Neuron (in vitro differentiated cells): ENCODE results near the gene PABPC3.

Experiments used
- H2AFZ ChIP-seq: one replicate; pipeline ENCODE4 v1.6.1; 2013; ENCODE audit warnings: low read depth, mild to moderate bottlenecking, inconsistent platforms, low read length, moderate library complexity
- H3K27me3 ChIP-seq: one replicate; pipeline ENCODE4 v1.6.1; 2013; ENCODE audit warnings: low read length; ENCODE audit not compliant: insufficient read depth
- H3K36me3 ChIP-seq: one replicate; pipeline ENCODE4 v1.6.1; 2013; ENCODE audit warnings: low read length; ENCODE audit not compliant: insufficient read depth
- H3K4me1 ChIP-seq: one replicate; pipeline ENCODE4 v1.6.1; 2013; ENCODE audit warnings: low read length; ENCODE audit not compliant: insufficient read depth
- H3K4me3 ChIP-seq: 2 replicates; pipeline ENCODE4 v1.5.1; 2013; ENCODE audit warnings: mild to moderate bottlenecking, low read length, moderate library complexity
- H3K9me3 ChIP-seq: one replicate; pipeline ENCODE4 v1.6.1; 2013; ENCODE audit warnings: low read length

Gene PABPC3

GRCh38 chr13:25095851-25096453 lies at the start of gene PABPC3:
TSS of gene PABPC3 (plus strand) at chr13:25096136. CDS start at chr13:25096199, 63 bp downstream.
- Histone ChIP-seq H3K4me1 (no peaks in the 10 kb centered on the region), H3K27me3 (no peaks in the 10 kb centered on the region), H2AFZ (no peak within 1 kb of the TSS), H3K36me3 (no peaks in the 10 kb centered on the region), H3K4me3 (no peak within 1 kb of the TSS), H3K9me3 (no peaks in the 10 kb centered on the region)

- H2AFZ ChIP-seq, result peak overlapping the region; percentile 78
- no peaks in the 10 kb centered on the region for H3K9me3 ChIP-seq
- H3K36me3 ChIP-seq, result no peaks in the 10 kb centered on the region
- H3K27me3 ChIP-seq, result peaks cover 9% of the 10 kb centered on the region
- H3K4me3 ChIP-seq, result peak overlapping the region; percentile 74
- H3K4me1 ChIP-seq, result peaks cover 2% of the 10 kb centered on the region
Observed at GRCh38 chr13:25046274-25046984, 49.5 kb upstream of the PABPC3 start.

- Histone ChIP-seq H3K27me3 (peaks cover 9% of the 10 kb centered on the region), H3K4me3 (peak overlapping the region; percentile 74)
Observed at GRCh38 chr13:25046985-25047511, 48.9 kb upstream of the PABPC3 start.

GRCh38 chr13:25051065-25051464 lies 44.9 kb upstream of the PABPC3 start:
- Histone ChIP-seq H2AFZ (no peak overlapping the region), H3K27me3 (peaks cover 4% of the 10 kb centered on the region), H3K36me3 (no peaks in the 10 kb centered on the region), H3K4me3 (no peak overlapping the region), H3K4me1 (peaks cover 2% of the 10 kb centered on the region), H3K9me3 (no peaks in the 10 kb centered on the region)

More at GRCh38 chr13:25046985-25047511, 48.9 kb upstream of the PABPC3 start:
- peaks cover 2% of the 10 kb centered on the region for H3K4me1 ChIP-seq
- H3K36me3 ChIP-seq, result no peaks in the 10 kb centered on the region
- H3K9me3 ChIP-seq, result no peaks in the 10 kb centered on the region
- H2AFZ ChIP-seq, result peak overlapping the region; percentile 78

- no peaks in the 10 kb centered on the region for H3K36me3 ChIP-seq
- no peaks in the 10 kb centered on the region for H3K4me1 ChIP-seq
- no peak overlapping the region for H2AFZ ChIP-seq
- no peaks in the 10 kb centered on the region for H3K9me3 ChIP-seq
- no peak overlapping the region for H3K4me3 ChIP-seq
- H3K27me3 ChIP-seq, result peaks cover 2% of the 10 kb centered on the region
Observed at GRCh38 chr13:25059166-25059565, 36.8 kb upstream of the PABPC3 start.

- H3K27me3 ChIP-seq, result peaks cover 2% of the 10 kb centered on the region
- H3K9me3 ChIP-seq, result no peaks in the 10 kb centered on the region
- no peak overlapping the region for H2AFZ ChIP-seq
- H3K36me3 ChIP-seq, result no peaks in the 10 kb centered on the region
- no peaks in the 10 kb centered on the region for H3K4me1 ChIP-seq
- no peak overlapping the region for H3K4me3 ChIP-seq
Observed at GRCh38 chr13:25059958-25060357, 36.0 kb upstream of the PABPC3 start.

- H3K9me3 ChIP-seq, result no peaks in the 10 kb centered on the region
- no peak overlapping the region for H2AFZ ChIP-seq
- H3K4me3 ChIP-seq, result no peak overlapping the region
- H3K4me1 ChIP-seq, result no peaks in the 10 kb centered on the region
- H3K27me3 ChIP-seq, result peaks cover 9% of the 10 kb centered on the region
- no peaks in the 10 kb centered on the region for H3K36me3 ChIP-seq
Observed at GRCh38 chr13:25062479-25062878, 33.5 kb upstream of the PABPC3 start.

- no peaks in the 10 kb centered on the region for H3K4me1 ChIP-seq
Observed at GRCh38 chr13:25064396-25064795, 31.5 kb upstream of the PABPC3 start.

GRCh38 chr13:25065974-25066770 lies 29.8 kb upstream of the PABPC3 start:
- H3K9me3 ChIP-seq, result no peaks in the 10 kb centered on the region
- no peak overlapping the region for H3K4me3 ChIP-seq
- H2AFZ ChIP-seq, result no peak overlapping the region
- H3K4me1 ChIP-seq, result no peaks in the 10 kb centered on the region
- no peaks in the 10 kb centered on the region for H3K36me3 ChIP-seq
- H3K27me3 ChIP-seq, result peaks cover 9% of the 10 kb centered on the region

More at GRCh38 chr13:25064396-25064795, 31.5 kb upstream of the PABPC3 start:
- no peaks in the 10 kb centered on the region for H3K9me3 ChIP-seq
- no peaks in the 10 kb centered on the region for H3K36me3 ChIP-seq
- H3K27me3 ChIP-seq, result peaks cover 9% of the 10 kb centered on the region
- no peak overlapping the region for H2AFZ ChIP-seq
- H3K4me3 ChIP-seq, result no peak overlapping the region

GRCh38 chr13:25067064-25067463 lies 28.9 kb upstream of the PABPC3 start:
- Histone ChIP-seq H2AFZ (no peak overlapping the region), H3K36me3 (no peaks in the 10 kb centered on the region), H3K4me1 (no peaks in the 10 kb centered on the region), H3K4me3 (no peak overlapping the region), H3K9me3 (no peaks in the 10 kb centered on the region), H3K27me3 (peaks cover 9% of the 10 kb centered on the region)

GRCh38 chr13:25068810-25069209 lies 27.1 kb upstream of the PABPC3 start:
- Histone ChIP-seq H3K9me3 (no peaks in the 10 kb centered on the region), H3K36me3 (no peaks in the 10 kb centered on the region), H3K4me1 (no peaks in the 10 kb centered on the region)

GRCh38 chr13:25069236-25069635 lies 26.7 kb upstream of the PABPC3 start:
- Histone ChIP-seq H3K36me3 (no peaks in the 10 kb centered on the region), H3K9me3 (no peaks in the 10 kb centered on the region), H2AFZ (no peak overlapping the region), H3K27me3 (peaks cover 9% of the 10 kb centered on the region), H3K4me3 (no peak overlapping the region), H3K4me1 (no peaks in the 10 kb centered on the region)

More at GRCh38 chr13:25068810-25069209, 27.1 kb upstream of the PABPC3 start:
- Histone ChIP-seq H3K27me3 (peaks cover 9% of the 10 kb centered on the region), H2AFZ (no peak overlapping the region), H3K4me3 (no peak overlapping the region)

GRCh38 chr13:25069911-25070310 lies 26.0 kb upstream of the PABPC3 start:
- H3K4me1 ChIP-seq, result no peaks in the 10 kb centered on the region
- H3K27me3 ChIP-seq, result peaks cover 11% of the 10 kb centered on the region
- no peak overlapping the region for H3K4me3 ChIP-seq
- H2AFZ ChIP-seq, result no peak overlapping the region
- H3K9me3 ChIP-seq, result no peaks in the 10 kb centered on the region
- no peaks in the 10 kb centered on the region for H3K36me3 ChIP-seq
